Measurements from ENCODE around the gene RPS16. TPM values are rescaled to one million over a fixed set of nuclear protein-coding genes. Genes with fewer than 3 reads are reported as not detected.

Gene RPS16
- total and polyA plus RNA-seq, 9 donors: 2,348 to 7,403 (median 4,531) TPM

- intact Hi-C loops (cut with DNase I): no loop called here
- H3K9me3 ChIP-seq: no peaks in the 10 kb centered on the region
- no peak for DNase-seq
These were observed 9.6 kb downstream of the RPS16 start for GRCh38 chr19:39426170-39426569.

GRCh38 chr19:39425744-39426143, 10.0 kb downstream of the RPS16 start:
- TF ChIP-seq EP300 (IDR thresholded peaks at IDR 0.05): no peak
- no peak for TF ChIP-seq POLR2A (IDR thresholded peaks at IDR 0.05)
- TF ChIP-seq CTCF (IDR thresholded peaks at IDR 0.05): no peak
- DNase-seq: no peak
- intact Hi-C loops (cut with DNase I): no loop called here
- 87 to 90% (median 88%) methylated on average over 7 of the region's 7 CpGs for WGBS, 3 donors
- Histone ChIP-seq H3K27me3 (no peaks in the 10 kb centered on the region), H3K27ac (no peak overlapping the region), H3K4me1 (ENCODE audit: insufficient read depth) (peaks cover 8% of the 10 kb centered on the region), H3K36me3 (no peaks in the 10 kb centered on the region), H3K9me3 (no peaks in the 10 kb centered on the region), H3K4me3 (no peak overlapping the region)

More at GRCh38 chr19:39426170-39426569, 9.6 kb downstream of the RPS16 start:
- no peak overlapping the region for H3K4me3 ChIP-seq
- WGBS, 3 donors: 39 to 55% (median 44%) methylated on average over 5 of the region's 5 CpGs
- peaks cover 8% of the 10 kb centered on the region for H3K4me1 ChIP-seq (ENCODE audit: insufficient read depth)
- H3K36me3 ChIP-seq: no peaks in the 10 kb centered on the region
- no peaks in the 10 kb centered on the region for H3K27me3 ChIP-seq
- TF ChIP-seq EP300 (IDR thresholded peaks at IDR 0.05) (no peak), CTCF (IDR thresholded peaks at IDR 0.05) (no peak), POLR2A (IDR thresholded peaks at IDR 0.05) (no peak)
- no peak overlapping the region for H3K27ac ChIP-seq

GRCh38 chr19:39424934-39425333, 10.8 kb downstream of the RPS16 start:
- Histone ChIP-seq H3K36me3 (no peaks in the 10 kb centered on the region), H3K27me3 (no peaks in the 10 kb centered on the region), H3K4me3 (no peak overlapping the region), H3K9me3 (no peaks in the 10 kb centered on the region), H3K4me1 (ENCODE audit: insufficient read depth) (peaks cover 8% of the 10 kb centered on the region), H3K27ac (no peak overlapping the region)
- TF ChIP-seq EP300 (IDR thresholded peaks at IDR 0.05) (no peak), POLR2A (IDR thresholded peaks at IDR 0.05) (no peak), CTCF (IDR thresholded peaks at IDR 0.05) (no peak)
- peak in 2 of 5 donors; percentile 20 to 34 for DNase-seq
- intact Hi-C loops (cut with DNase I): no loop called here
- 56 to 63% (median 59%) methylated on average over 16 of the region's 16 CpGs for WGBS, 3 donors

- no peaks in the 10 kb centered on the region for H3K9me3 ChIP-seq
- H3K27me3 ChIP-seq: no peaks in the 10 kb centered on the region
- WGBS, 3 donors: 83 to 86% (median 84%) methylated on average over 26 to 35 of the region's 35 CpGs
- intact Hi-C loops (cut with DNase I): no loop called here
- H3K36me3 ChIP-seq: no peaks in the 10 kb centered on the region
- H3K4me3 ChIP-seq: no peak overlapping the region
- H3K4me1 ChIP-seq (ENCODE audit: insufficient read depth): peaks cover 5% of the 10 kb centered on the region
- no peak overlapping the region for H3K27ac ChIP-seq
- DNase-seq: peak in 1 of 5 donors; percentile 40
- no peak for TF ChIP-seq EP300 (IDR thresholded peaks at IDR 0.05)
- TF ChIP-seq POLR2A (IDR thresholded peaks at IDR 0.05): no peak
- TF ChIP-seq CTCF (IDR thresholded peaks at IDR 0.05): no peak
These were observed 12.3 kb downstream of the RPS16 start for GRCh38 chr19:39423258-39424086.
